Liver (tissue), 9 donors: ENCODE results near the gene ARMH3. TPM values are rescaled to one million over a fixed set of nuclear protein-coding genes. Genes with fewer than 3 reads are reported as not detected.
A peak's percentile ranks its signal among the peaks of the same experiment; 100 is the strongest.

Experiments used
- DNase-seq: peaks from one replicate; pipeline ENCODE4 v3.0.0-alpha.2; 2017; ENCODE audit warnings: low spot score
- H3K27ac ChIP-seq, 2 donors: one replicate each; pipeline ENCODE4 v1.7.0; 2013; ENCODE audit warnings: inconsistent platforms in 2 of 2, low read length in 2 of 2, control low read depth in 1 of 2, low read depth in 1 of 2, mild to moderate bottlenecking in 1 of 2
- H3K27me3 ChIP-seq, 4 donors: one replicate each; pipeline versions ENCODE4 v1.6.1 to v1.7.0; 2013; ENCODE audit warnings: low read length in 3 of 4, inconsistent platforms in 1 of 4, mild to moderate bottlenecking in 1 of 4, moderate library complexity in 1 of 4; ENCODE audit not compliant: control insufficient read depth in 4 of 4, insufficient read depth in 4 of 4
- H3K36me3 ChIP-seq, 4 donors: one replicate each; pipeline versions ENCODE4 v1.6.1 to v1.7.0; 2013; ENCODE audit warnings: low read length in 3 of 4, mild to moderate bottlenecking in 3 of 4, low read depth in 1 of 4, moderate library complexity in 1 of 4; ENCODE audit not compliant: control insufficient read depth in 4 of 4, insufficient read depth in 3 of 4
- H3K4me1 ChIP-seq, 4 donors: one replicate each; pipeline versions ENCODE4 v1.6.1 to v1.7.0; 2013; ENCODE audit warnings: low read length in 3 of 4, mild to moderate bottlenecking in 3 of 4, moderate library complexity in 1 of 4; ENCODE audit not compliant: control insufficient read depth in 4 of 4, insufficient read depth in 4 of 4
- H3K4me3 ChIP-seq, 3 donors: one replicate each; pipeline versions ENCODE4 v1.6.1 to v1.7.0; 2013; ENCODE audit warnings: low read length in 3 of 3, control low read depth in 1 of 3, low read depth in 1 of 3, mild to moderate bottlenecking in 1 of 3
- H3K9ac ChIP-seq, 2 donors: one replicate each; pipeline ENCODE4 v1.7.0; 2013; ENCODE audit warnings: low read length in 2 of 2, mild to moderate bottlenecking in 2 of 2, moderate library complexity in 2 of 2, control low read depth in 1 of 2, low read depth in 1 of 2
- H3K9me3 ChIP-seq, 4 donors: one replicate each; pipeline versions ENCODE4 v1.6.1 to v1.7.0; 2013; ENCODE audit warnings: low read length in 3 of 4; ENCODE audit not compliant: control insufficient read depth in 4 of 4
- EGR1 ChIP-seq, 2 donors: IDR thresholded peaks; 2 replicates each; pipeline ENCODE4 v1.6.1; 2016 to 2018; ENCODE audit warnings: antibody characterized with exemption in 2 of 2, low read depth in 2 of 2
- FOXA1 ChIP-seq: IDR thresholded peaks from 2 replicates; pipeline ENCODE4 v1.6.1; 2016; ENCODE audit warnings: antibody characterized with exemption
- FOXA2 ChIP-seq: IDR thresholded peaks from 2 replicates; pipeline ENCODE4 v1.6.1; 2016; ENCODE audit warnings: antibody characterized with exemption
- GABPA ChIP-seq, 2 donors: IDR thresholded peaks in 1 of 2; conservative IDR thresholded peaks in 1 of 2; 2 replicates each; pipeline ENCODE4 v1.6.1; 2016; ENCODE audit warnings: antibody characterized with exemption in 2 of 2, mild to moderate bottlenecking in 1 of 2, moderate library complexity in 1 of 2
- HNF4A ChIP-seq, 2 donors: conservative IDR thresholded peaks; 2 replicates each; pipeline ENCODE4 v1.6.1; 2016; ENCODE audit warnings: antibody characterized with exemption in 2 of 2, mild to moderate bottlenecking in 2 of 2
- HNF4G ChIP-seq: IDR thresholded peaks from 2 replicates; pipeline ENCODE4 v1.6.1; 2016; ENCODE audit warnings: antibody characterized with exemption
- JUND ChIP-seq, 2 donors: IDR thresholded peaks; 2 replicates each; pipeline ENCODE4 v1.6.1; 2016; ENCODE audit warnings: antibody characterized with exemption in 2 of 2
- NR2F2 ChIP-seq: IDR thresholded peaks from 2 replicates; pipeline ENCODE4 v1.6.1; 2016; ENCODE audit warnings: antibody characterized with exemption
- RAD21 ChIP-seq, 2 donors: IDR thresholded peaks; 2 replicates each; pipeline ENCODE4 v1.6.1; 2016; ENCODE audit warnings: antibody characterized with exemption in 2 of 2, mild to moderate bottlenecking in 2 of 2
- RXRA ChIP-seq, 2 donors: IDR thresholded peaks; 2 replicates each; pipeline ENCODE4 v1.6.1; 2017 to 2018; ENCODE audit warnings: antibody characterized with exemption in 2 of 2, mild to moderate bottlenecking in 1 of 2
- SP1 ChIP-seq: IDR thresholded peaks from 2 replicates; pipeline ENCODE4 v1.6.1; 2018; ENCODE audit warnings: antibody characterized with exemption, mild to moderate bottlenecking
- TAF1 ChIP-seq: conservative IDR thresholded peaks from 2 replicates; pipeline ENCODE4 v1.6.1; 2016; ENCODE audit warnings: antibody characterized with exemption, mild to moderate bottlenecking
- YY1 ChIP-seq: IDR thresholded peaks from 2 replicates; pipeline ENCODE4 v1.6.1; 2016; ENCODE audit warnings: antibody characterized with exemption, mild to moderate bottlenecking
- WGBS: extraction: QIAGEN DNeasy Blood & Tissue Kit; methylation state at CpG from one replicate; pipeline ENCODE4 v1.1.7; 2013; 5-methylcytosine and 5-hydroxymethylcytosine counted together
- polyA plus RNA-seq, 2 donors: library from polyadenylated mRNA; stranded (reverse) in 1 of 2; unstranded in 1 of 2; fragments of 200-250 nt in 1 of 2; fragments of >200 nt in 1 of 2; fragmentation: Nextera tagmentation in 1 of 2; extraction: Ambion mirVana in 1 of 2; gene quantifications; one replicate each; pipeline versions ENCODE4 v1.2.1 to v1.2.3, GENCODE V29; 2013 to 2015
- total RNA-seq, 2 donors: library from RNA; depleted of rRNA; stranded (reverse); fragments of >200 nt; gene quantifications; one replicate each; pipeline ENCODE4 v1.2.3, GENCODE V29; 2014
- TF ChIP-seq, protein P1 (sequence below): IDR thresholded peaks from 2 replicates; pipeline ENCODE4 v1.6.1; 2016; ENCODE audit warnings: antibody characterized with exemption, mild to moderate bottlenecking
- TF ChIP-seq, protein P2 (sequence below): IDR thresholded peaks from 2 replicates; pipeline ENCODE4 v1.6.1; 2016; ENCODE audit warnings: antibody characterized with exemption
- TF ChIP-seq, protein P3 (sequence below): IDR thresholded peaks from 2 replicates; pipeline ENCODE4 v1.6.1; 2016; ENCODE audit warnings: antibody characterized with exemption
- TF ChIP-seq, protein P4 (sequence below): IDR thresholded peaks from 2 replicates; pipeline ENCODE4 v1.6.1; 2016; ENCODE audit warnings: antibody characterized with exemption
- TF ChIP-seq, protein P5 (sequence below): fragments of 150-350 bp; IDR thresholded peaks from 2 replicates; pipeline ENCODE4 v1.5.1; 2017; ENCODE audit warnings: improper control_type of control experiment, low read depth, low read length; ENCODE audit not compliant: missing input control
- donor health status: healthy.
- donor health status: healthy.
- donor health status: healthy.
- donor health status: healthy.
- donor health status: healthy.

Gene ARMH3
- total and polyA plus RNA-seq, 4 donors = 5.3 to 14.9 (median 9.2) TPM

DNA sequence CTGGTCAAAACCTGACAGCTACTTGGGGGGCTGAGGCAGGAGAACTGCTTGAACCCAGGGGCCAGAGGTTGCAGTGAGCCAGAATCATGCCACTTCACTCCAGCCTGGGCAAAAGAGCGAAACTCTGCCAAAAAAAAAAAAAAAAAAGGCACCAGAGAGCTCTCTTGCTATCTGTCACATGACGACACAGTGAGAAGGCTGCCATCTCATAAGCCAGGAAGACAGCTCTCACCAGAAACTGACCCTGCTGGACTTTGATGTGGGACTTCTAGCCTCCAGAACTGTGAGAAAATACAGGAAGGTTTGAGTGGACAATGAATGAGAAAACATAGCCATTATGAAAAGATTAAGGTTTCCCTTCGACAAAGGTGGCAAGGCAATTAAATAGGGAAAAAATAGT lies 161.2 kb downstream of the ARMH3 start:
- Histone ChIP-seq H3K27ac (peak overlapping the region; percentile 14 to 36), H3K9ac (no peak overlapping the region), H3K4me1 (peaks cover 0 to 13% (median 2%) of the 10 kb centered on the region in 4 donors), H3K4me3 (no peak overlapping the region), H3K9me3 (no peaks in the 10 kb centered on the region), H3K27me3 (no peaks in the 10 kb centered on the region), H3K36me3 (no peaks in the 10 kb centered on the region)
- 48% methylated on average over 3 of the region's 3 CpGs for WGBS
- TF ChIP-seq, protein P1, sequence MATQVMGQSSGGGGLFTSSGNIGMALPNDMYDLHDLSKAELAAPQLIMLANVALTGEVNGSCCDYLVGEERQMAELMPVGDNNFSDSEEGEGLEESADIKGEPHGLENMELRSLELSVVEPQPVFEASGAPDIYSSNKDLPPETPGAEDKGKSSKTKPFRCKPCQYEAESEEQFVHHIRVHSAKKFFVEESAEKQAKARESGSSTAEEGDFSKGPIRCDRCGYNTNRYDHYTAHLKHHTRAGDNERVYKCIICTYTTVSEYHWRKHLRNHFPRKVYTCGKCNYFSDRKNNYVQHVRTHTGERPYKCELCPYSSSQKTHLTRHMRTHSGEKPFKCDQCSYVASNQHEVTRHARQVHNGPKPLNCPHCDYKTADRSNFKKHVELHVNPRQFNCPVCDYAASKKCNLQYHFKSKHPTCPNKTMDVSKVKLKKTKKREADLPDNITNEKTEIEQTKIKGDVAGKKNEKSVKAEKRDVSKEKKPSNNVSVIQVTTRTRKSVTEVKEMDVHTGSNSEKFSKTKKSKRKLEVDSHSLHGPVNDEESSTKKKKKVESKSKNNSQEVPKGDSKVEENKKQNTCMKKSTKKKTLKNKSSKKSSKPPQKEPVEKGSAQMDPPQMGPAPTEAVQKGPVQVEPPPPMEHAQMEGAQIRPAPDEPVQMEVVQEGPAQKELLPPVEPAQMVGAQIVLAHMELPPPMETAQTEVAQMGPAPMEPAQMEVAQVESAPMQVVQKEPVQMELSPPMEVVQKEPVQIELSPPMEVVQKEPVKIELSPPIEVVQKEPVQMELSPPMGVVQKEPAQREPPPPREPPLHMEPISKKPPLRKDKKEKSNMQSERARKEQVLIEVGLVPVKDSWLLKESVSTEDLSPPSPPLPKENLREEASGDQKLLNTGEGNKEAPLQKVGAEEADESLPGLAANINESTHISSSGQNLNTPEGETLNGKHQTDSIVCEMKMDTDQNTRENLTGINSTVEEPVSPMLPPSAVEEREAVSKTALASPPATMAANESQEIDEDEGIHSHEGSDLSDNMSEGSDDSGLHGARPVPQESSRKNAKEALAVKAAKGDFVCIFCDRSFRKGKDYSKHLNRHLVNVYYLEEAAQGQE = peak; percentile 47
- no peak for TF ChIP-seq FOXA2
- TF ChIP-seq, protein P2, sequence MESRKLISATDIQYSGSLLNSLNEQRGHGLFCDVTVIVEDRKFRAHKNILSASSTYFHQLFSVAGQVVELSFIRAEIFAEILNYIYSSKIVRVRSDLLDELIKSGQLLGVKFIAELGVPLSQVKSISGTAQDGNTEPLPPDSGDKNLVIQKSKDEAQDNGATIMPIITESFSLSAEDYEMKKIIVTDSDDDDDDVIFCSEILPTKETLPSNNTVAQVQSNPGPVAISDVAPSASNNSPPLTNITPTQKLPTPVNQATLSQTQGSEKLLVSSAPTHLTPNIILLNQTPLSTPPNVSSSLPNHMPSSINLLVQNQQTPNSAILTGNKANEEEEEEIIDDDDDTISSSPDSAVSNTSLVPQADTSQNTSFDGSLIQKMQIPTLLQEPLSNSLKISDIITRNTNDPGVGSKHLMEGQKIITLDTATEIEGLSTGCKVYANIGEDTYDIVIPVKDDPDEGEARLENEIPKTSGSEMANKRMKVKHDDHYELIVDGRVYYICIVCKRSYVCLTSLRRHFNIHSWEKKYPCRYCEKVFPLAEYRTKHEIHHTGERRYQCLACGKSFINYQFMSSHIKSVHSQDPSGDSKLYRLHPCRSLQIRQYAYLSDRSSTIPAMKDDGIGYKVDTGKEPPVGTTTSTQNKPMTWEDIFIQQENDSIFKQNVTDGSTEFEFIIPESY = peak; percentile 22
- TF ChIP-seq NR2F2 = no peak
- no peak for TF ChIP-seq EGR1 (IDR thresholded peaks at IDR 0.05; ENCODE audit: low read depth in 2 of 2)
- peak; percentile 72 for TF ChIP-seq SP1
- TF ChIP-seq HNF4A (conservative IDR thresholded peaks at IDR 0.05) = peak; percentile 92 to 94
- TF ChIP-seq, protein P3, sequence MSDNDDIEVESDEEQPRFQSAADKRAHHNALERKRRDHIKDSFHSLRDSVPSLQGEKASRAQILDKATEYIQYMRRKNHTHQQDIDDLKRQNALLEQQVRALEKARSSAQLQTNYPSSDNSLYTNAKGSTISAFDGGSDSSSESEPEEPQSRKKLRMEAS = peak; percentile 34
- TF ChIP-seq RAD21 (IDR thresholded peaks at IDR 0.05) = no peak
- TF ChIP-seq HNF4G = peak; percentile 50
- peak; percentile 77 for TF ChIP-seq YY1
- peak; percentile 39 to 73 for TF ChIP-seq RXRA (IDR thresholded peaks at IDR 0.05)
- TF ChIP-seq JUND (IDR thresholded peaks at IDR 0.05) = peak; percentile 40 to 75
- no peak for DNase-seq

DNA sequence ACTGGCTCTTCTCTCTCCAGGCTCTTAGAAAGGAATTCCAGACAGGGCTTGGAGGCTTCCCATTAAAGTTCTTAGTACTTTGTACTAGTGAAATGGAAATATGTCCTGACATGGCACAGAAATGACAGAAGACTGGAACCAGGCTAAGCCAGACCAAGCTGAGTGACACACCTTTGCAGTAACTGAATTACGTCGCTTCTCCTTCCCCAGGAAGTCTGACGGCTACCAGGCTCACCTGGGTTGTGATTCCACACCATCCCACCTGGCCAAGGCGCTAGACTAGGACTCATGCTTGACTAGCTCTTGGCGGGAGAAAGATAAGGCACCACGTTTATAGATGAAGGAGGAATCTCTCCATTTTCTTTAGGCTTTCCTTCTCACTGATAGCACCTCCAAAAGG lies 161.7 kb downstream of the ARMH3 start:
- 95% methylated on average over 6 of the region's 6 CpGs for WGBS
- DNase-seq = no peak

More for the DNA sequence above, 161.7 kb downstream of the ARMH3 start:
- Histone ChIP-seq H3K9ac (no peak overlapping the region), H3K9me3 (no peaks in the 10 kb centered on the region), H3K27me3 (no peaks in the 10 kb centered on the region), H3K36me3 (no peaks in the 10 kb centered on the region), H3K4me1 (peaks cover 0 to 13% (median 2%) of the 10 kb centered on the region in 4 donors), H3K4me3 (no peak overlapping the region), H3K27ac (peak overlapping the region in 1 of 2 donors; percentile 36)
- TF ChIP-seq HNF4G = no peak
- TF ChIP-seq, protein P4, sequence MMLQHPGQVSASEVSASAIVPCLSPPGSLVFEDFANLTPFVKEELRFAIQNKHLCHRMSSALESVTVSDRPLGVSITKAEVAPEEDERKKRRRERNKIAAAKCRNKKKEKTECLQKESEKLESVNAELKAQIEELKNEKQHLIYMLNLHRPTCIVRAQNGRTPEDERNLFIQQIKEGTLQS = no peak
- no peak for TF ChIP-seq SP1
- TF ChIP-seq YY1 = no peak
- TF ChIP-seq, protein P2 = no peak
- TF ChIP-seq HNF4A (conservative IDR thresholded peaks at IDR 0.05) = no peak
- no peak for TF ChIP-seq EGR1 (IDR thresholded peaks at IDR 0.05; ENCODE audit: low read depth in 2 of 2)
- TF ChIP-seq, protein P5, sequence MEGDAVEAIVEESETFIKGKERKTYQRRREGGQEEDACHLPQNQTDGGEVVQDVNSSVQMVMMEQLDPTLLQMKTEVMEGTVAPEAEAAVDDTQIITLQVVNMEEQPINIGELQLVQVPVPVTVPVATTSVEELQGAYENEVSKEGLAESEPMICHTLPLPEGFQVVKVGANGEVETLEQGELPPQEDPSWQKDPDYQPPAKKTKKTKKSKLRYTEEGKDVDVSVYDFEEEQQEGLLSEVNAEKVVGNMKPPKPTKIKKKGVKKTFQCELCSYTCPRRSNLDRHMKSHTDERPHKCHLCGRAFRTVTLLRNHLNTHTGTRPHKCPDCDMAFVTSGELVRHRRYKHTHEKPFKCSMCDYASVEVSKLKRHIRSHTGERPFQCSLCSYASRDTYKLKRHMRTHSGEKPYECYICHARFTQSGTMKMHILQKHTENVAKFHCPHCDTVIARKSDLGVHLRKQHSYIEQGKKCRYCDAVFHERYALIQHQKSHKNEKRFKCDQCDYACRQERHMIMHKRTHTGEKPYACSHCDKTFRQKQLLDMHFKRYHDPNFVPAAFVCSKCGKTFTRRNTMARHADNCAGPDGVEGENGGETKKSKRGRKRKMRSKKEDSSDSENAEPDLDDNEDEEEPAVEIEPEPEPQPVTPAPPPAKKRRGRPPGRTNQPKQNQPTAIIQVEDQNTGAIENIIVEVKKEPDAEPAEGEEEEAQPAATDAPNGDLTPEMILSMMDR = no peak
- TF ChIP-seq NR2F2 = no peak
- no peak for TF ChIP-seq FOXA2
- TF ChIP-seq GABPA (IDR thresholded peaks at IDR 0.05 in 1 of 2, conservative IDR thresholded peaks at IDR 0.05 in 1 of 2) = no peak
- TF ChIP-seq FOXA1 = no peak
- TF ChIP-seq RXRA (IDR thresholded peaks at IDR 0.05) = no peak
- no peak for TF ChIP-seq RAD21 (IDR thresholded peaks at IDR 0.05)
- TF ChIP-seq JUND (IDR thresholded peaks at IDR 0.05) = no peak
- TF ChIP-seq, protein P1 = no peak
- no peak for TF ChIP-seq TAF1
